ENCODE measurements around the gene SMNDC1.

Gene SMNDC1

DNA sequence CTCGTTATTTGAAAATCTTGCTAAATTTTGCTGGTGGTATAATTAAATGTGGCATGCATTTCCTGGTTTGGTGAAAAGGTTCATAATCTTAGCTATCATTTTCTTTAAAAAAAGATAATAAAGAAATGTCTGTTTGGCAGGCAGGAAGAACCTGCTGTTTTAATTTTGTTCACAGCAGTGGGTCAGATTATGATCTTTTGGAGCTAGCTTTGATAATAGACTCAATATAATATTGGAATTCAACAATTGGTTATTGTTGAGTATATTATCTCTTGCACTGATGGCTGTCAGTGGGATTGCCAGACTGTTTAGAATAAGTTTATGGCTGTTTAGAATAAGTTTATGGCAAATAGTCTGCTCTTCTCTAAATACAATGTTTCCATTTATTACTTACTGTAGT lies 62.2 kb downstream of the SMNDC1 start:
- Histone ChIP-seq H3K27me3 (ENCODE audit: insufficient read depth, poor library complexity, severe bottlenecking) (no peaks in the 10 kb centered on the region), H3K4me1 (ENCODE audit: insufficient read depth, poor library complexity, severe bottlenecking) (no peaks in the 10 kb centered on the region), H3K27ac (ENCODE audit: poor library complexity, severe bottlenecking) (no peak overlapping the region), H3K36me3 (ENCODE audit: low read depth) (0 out of 2 replicates have a peak, but pooled peaks cover 5% of the 10 kb centered on the region), H3K9me3 (ENCODE audit: severe bottlenecking) (no peaks in the 10 kb centered on the region), H3K4me3 (ENCODE audit: severe bottlenecking) (no peak overlapping the region)
- DNase-seq (ENCODE audit: low spot score): no peak
- TF ChIP-seq, protein P1, sequence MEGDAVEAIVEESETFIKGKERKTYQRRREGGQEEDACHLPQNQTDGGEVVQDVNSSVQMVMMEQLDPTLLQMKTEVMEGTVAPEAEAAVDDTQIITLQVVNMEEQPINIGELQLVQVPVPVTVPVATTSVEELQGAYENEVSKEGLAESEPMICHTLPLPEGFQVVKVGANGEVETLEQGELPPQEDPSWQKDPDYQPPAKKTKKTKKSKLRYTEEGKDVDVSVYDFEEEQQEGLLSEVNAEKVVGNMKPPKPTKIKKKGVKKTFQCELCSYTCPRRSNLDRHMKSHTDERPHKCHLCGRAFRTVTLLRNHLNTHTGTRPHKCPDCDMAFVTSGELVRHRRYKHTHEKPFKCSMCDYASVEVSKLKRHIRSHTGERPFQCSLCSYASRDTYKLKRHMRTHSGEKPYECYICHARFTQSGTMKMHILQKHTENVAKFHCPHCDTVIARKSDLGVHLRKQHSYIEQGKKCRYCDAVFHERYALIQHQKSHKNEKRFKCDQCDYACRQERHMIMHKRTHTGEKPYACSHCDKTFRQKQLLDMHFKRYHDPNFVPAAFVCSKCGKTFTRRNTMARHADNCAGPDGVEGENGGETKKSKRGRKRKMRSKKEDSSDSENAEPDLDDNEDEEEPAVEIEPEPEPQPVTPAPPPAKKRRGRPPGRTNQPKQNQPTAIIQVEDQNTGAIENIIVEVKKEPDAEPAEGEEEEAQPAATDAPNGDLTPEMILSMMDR (IDR thresholded peaks at IDR 0.05; ENCODE audit: poor library complexity, severe bottlenecking): no peak
- ATAC-seq (ENCODE audit: low read depth): no peak

DNA sequence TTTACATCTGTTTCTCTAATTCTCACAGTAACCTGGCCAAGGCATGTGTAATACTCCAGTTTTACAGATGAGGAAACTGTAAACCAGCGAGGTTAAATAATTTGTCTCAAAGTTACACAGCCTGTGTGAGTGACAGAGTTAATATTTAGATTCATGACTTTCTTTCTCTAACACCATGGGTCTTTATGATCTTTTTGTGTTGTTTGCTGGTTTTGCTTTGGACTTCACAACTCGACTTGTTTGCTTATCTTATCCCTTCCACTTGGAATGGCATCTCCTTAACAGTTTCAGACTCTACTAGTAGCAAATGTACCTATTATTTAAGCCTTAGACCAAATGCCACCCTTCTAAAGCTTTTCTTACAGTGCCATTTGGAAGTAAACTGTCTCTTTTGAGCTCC lies 62.9 kb downstream of the SMNDC1 start:
- Histone ChIP-seq H3K27me3 (ENCODE audit: insufficient read depth, poor library complexity, severe bottlenecking) (no peaks in the 10 kb centered on the region), H3K27ac (ENCODE audit: poor library complexity, severe bottlenecking) (no peak overlapping the region), H3K4me1 (ENCODE audit: insufficient read depth, poor library complexity, severe bottlenecking) (no peaks in the 10 kb centered on the region), H3K4me3 (ENCODE audit: severe bottlenecking) (no peak overlapping the region), H3K36me3 (ENCODE audit: low read depth) (0 out of 2 replicates have a peak, but pooled peaks cover 5% of the 10 kb centered on the region), H3K9me3 (ENCODE audit: severe bottlenecking) (no peaks in the 10 kb centered on the region)
- DNase-seq (ENCODE audit: low spot score) (no peak), ATAC-seq (ENCODE audit: low read depth) (no peak)
- TF ChIP-seq, protein P1 (IDR thresholded peaks at IDR 0.05; ENCODE audit: poor library complexity, severe bottlenecking): no peak

DNA sequence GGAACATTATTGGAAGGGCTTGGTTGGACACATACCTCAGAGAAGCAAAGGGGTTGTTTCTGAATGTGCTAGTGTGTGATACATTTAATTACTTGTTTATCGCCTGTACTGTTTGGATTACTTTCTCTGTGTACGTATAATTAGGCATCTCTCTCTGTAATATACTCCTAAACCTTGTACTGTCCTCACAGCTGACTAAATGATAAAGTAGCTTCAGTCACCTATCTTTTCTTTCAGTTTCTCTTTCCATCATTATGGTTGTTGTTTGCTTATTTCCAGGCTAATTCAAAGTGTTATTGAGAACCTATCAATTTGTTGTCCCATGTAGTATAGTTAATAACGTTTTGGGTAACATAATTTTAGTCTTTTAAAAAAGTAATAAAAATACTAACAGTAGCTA lies 63.3 kb downstream of the SMNDC1 start:
- ATAC-seq (ENCODE audit: low read depth): no peak
- Histone ChIP-seq H3K9me3 (ENCODE audit: severe bottlenecking) (no peaks in the 10 kb centered on the region), H3K4me3 (ENCODE audit: severe bottlenecking) (no peak overlapping the region), H3K27ac (ENCODE audit: poor library complexity, severe bottlenecking) (no peak overlapping the region), H3K27me3 (ENCODE audit: insufficient read depth, poor library complexity, severe bottlenecking) (no peaks in the 10 kb centered on the region), H3K4me1 (ENCODE audit: insufficient read depth, poor library complexity, severe bottlenecking) (no peaks in the 10 kb centered on the region), H3K36me3 (ENCODE audit: low read depth) (0 out of 2 replicates have a peak, but pooled peaks cover 5% of the 10 kb centered on the region)
- TF ChIP-seq, protein P1 (IDR thresholded peaks at IDR 0.05; ENCODE audit: poor library complexity, severe bottlenecking): no peak
- DNase-seq (ENCODE audit: low spot score): no peak

Measured in RWPE2 (cell line).